Breast epithelium (tissue), 4 donors: Measurements from ENCODE around the gene MAPT. TPM values are rescaled to one million over a fixed set of nuclear protein-coding genes. Genes with fewer than 3 reads are reported as not detected.
"Not testable (repeated sequence)": the region's sequence is repeated elsewhere in the genome, so short reads cannot be mapped to it uniquely, and the experiment has no call there.

Experiments used
- DNase-seq, 2 donors: peaks; one replicate each; pipeline ENCODE4 v3.0.0-alpha.2; 2019; ENCODE audit warnings: low spot score in 2 of 2
- H3K27ac ChIP-seq, 2 donors: fragments of 200-600 bp; sonication (generic) in 1 of 2; one replicate each; pipeline ENCODE4 v1.5.1; 2016 to 2019; ENCODE audit warnings: mild to moderate bottlenecking in 1 of 2
- H3K27me3 ChIP-seq, 2 donors: fragments of 200-600 bp; sonication (generic) in 1 of 2; one replicate each; pipeline versions ENCODE4 v1.5.1 to v1.6.0; 2017 to 2019; ENCODE audit warnings: control low read depth in 1 of 2, mild to moderate bottlenecking in 1 of 2
- H3K36me3 ChIP-seq: fragments of 200-600 bp; one replicate; pipeline ENCODE4 v1.5.1; 2019
- H3K4me1 ChIP-seq, 2 donors: fragments of 200-600 bp; sonication (generic); one replicate each; pipeline ENCODE4 v1.5.1; 2016 to 2019; ENCODE audit warnings: control low read depth in 1 of 2
- H3K4me3 ChIP-seq, 3 donors: fragments of 200-600 bp; sonication (generic); 1 replicate in 2 of 3; 2 replicates in 1 of 3; pipeline ENCODE4 v1.5.1; 2016 to 2019; ENCODE audit warnings: mild to moderate bottlenecking in 3 of 3, moderate library complexity in 2 of 3
- H3K9me3 ChIP-seq, 2 donors: fragments of 200-600 bp; sonication (generic) in 1 of 2; one replicate each; pipeline ENCODE4 v1.5.1; 2016 to 2019; ENCODE audit warnings: control low read depth in 1 of 2
- POLR2A ChIP-seq: fragments of 450-650 bp; IDR thresholded peaks from one replicate; pipeline ENCODE4 v1.6.1; 2016; ENCODE audit warnings: antibody characterized with exemption, mild to moderate bottlenecking, moderate library complexity
- POLR2AphosphoS5 ChIP-seq, 3 donors: sonication (generic); formaldehyde crosslinking; IDR thresholded peaks; one replicate each; pipeline ENCODE4 v1.6.1; 2017; ENCODE audit warnings: antibody characterized with exemption in 3 of 3
- intact Hi-C: fragments of 100-400 bp; cut with DNase I; formaldehyde crosslinking; loops from one replicate; pipeline ENCODE4 v1.15.1; 2023; ENCODE audit warnings: low total_unique reads
- total RNA-seq, 3 donors: library from RNA; depleted of rRNA; stranded (reverse); fragments of >200 nt; gene quantifications; one replicate each; pipeline ENCODE4 v1.1.0, GENCODE V29; 2016
- TF ChIP-seq, protein P1 (sequence below), 3 donors: fragments of 450-650 bp; IDR thresholded peaks; one replicate each; pipeline ENCODE4 v1.5.1; 2016 to 2017; ENCODE audit warnings: antibody characterized with exemption in 3 of 3, mild to moderate bottlenecking in 3 of 3, moderate library complexity in 3 of 3

Gene MAPT
- total RNA-seq, 3 donors from 2014 or later = 9.9 to 15.1 (median 12.4) TPM

- no peak for DNase-seq
- Histone ChIP-seq H3K9me3 (no peaks in the 10 kb centered on the region), H3K4me1 (no peaks in the 10 kb centered on the region), H3K27me3 (no peaks in the 10 kb centered on the region), H3K27ac (no peak overlapping the region), H3K4me3 (no peak overlapping the region), H3K36me3 (no peaks in the 10 kb centered on the region)
- TF ChIP-seq POLR2AphosphoS5 (IDR thresholded peaks at IDR 0.05) (no peak), POLR2A (no peak)
- TF ChIP-seq, protein P1, sequence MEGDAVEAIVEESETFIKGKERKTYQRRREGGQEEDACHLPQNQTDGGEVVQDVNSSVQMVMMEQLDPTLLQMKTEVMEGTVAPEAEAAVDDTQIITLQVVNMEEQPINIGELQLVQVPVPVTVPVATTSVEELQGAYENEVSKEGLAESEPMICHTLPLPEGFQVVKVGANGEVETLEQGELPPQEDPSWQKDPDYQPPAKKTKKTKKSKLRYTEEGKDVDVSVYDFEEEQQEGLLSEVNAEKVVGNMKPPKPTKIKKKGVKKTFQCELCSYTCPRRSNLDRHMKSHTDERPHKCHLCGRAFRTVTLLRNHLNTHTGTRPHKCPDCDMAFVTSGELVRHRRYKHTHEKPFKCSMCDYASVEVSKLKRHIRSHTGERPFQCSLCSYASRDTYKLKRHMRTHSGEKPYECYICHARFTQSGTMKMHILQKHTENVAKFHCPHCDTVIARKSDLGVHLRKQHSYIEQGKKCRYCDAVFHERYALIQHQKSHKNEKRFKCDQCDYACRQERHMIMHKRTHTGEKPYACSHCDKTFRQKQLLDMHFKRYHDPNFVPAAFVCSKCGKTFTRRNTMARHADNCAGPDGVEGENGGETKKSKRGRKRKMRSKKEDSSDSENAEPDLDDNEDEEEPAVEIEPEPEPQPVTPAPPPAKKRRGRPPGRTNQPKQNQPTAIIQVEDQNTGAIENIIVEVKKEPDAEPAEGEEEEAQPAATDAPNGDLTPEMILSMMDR (IDR thresholded peaks at IDR 0.05) = no peak
- intact Hi-C loops = loop anchor here (5.0 to 10.0 kb wide), 2 partner anchors 103 to 1446 kb away; no protein-coding TSS in a partner anchor
Measured at GRCh38 chr17:45857977-45858708, 36.2 kb upstream of the MAPT start.

- no peak for DNase-seq
- TF ChIP-seq POLR2AphosphoS5 (IDR thresholded peaks at IDR 0.05) = no peak
- TF ChIP-seq, protein P1 (IDR thresholded peaks at IDR 0.05) = no peak
- TF ChIP-seq POLR2A = no peak
- intact Hi-C loops = no loop called here
- Histone ChIP-seq H3K36me3 (no peaks in the 10 kb centered on the region), H3K27me3 (no peaks in the 10 kb centered on the region), H3K9me3 (no peaks in the 10 kb centered on the region), H3K4me3 (no peak overlapping the region), H3K27ac (no peak overlapping the region), H3K4me1 (no peaks in the 10 kb centered on the region)
Measured at GRCh38 chr17:45861165-45861564, 33.2 kb upstream of the MAPT start.

DNA sequence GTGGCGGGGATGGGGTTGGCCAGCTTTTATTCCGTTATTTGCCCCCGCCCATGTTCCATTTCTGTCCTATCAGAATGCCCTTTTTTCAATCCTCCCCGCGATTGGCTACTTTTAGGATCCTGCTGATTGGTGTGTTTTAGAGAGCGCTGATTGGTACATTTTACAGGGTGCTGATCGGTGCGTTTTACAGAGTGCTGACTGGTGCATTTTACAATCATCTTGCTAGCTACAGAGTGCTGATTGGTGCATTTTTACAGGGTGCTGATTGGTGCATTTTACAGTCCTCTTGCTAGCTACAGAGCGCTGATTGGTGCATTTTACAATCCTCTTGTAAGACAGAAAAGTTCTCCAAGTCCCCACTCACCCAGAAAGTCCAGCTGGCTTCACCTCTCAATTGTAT, 32.2 kb upstream of the MAPT start:
- H3K9me3 ChIP-seq, H3K36me3 ChIP-seq, H3K4me3 ChIP-seq, intact Hi-C loops, H3K27ac ChIP-seq, DNase-seq, H3K27me3 ChIP-seq, H3K4me1 ChIP-seq: not testable (repeated sequence)

- H3K36me3 ChIP-seq = no peaks in the 10 kb centered on the region
- no peaks in the 10 kb centered on the region for H3K9me3 ChIP-seq
- H3K27me3 ChIP-seq = no peaks in the 10 kb centered on the region
- DNase-seq = no peak
- H3K4me3 ChIP-seq = no peak overlapping the region
- H3K4me1 ChIP-seq = no peaks in the 10 kb centered on the region
- intact Hi-C loops = no loop called here
- no peak overlapping the region for H3K27ac ChIP-seq
- TF ChIP-seq, protein P1 (IDR thresholded peaks at IDR 0.05) = no peak
- TF ChIP-seq POLR2A = no peak
- TF ChIP-seq POLR2AphosphoS5 (IDR thresholded peaks at IDR 0.05) = no peak
Measured at GRCh38 chr17:45863857-45864654, 30.3 kb upstream of the MAPT start.

DNA sequence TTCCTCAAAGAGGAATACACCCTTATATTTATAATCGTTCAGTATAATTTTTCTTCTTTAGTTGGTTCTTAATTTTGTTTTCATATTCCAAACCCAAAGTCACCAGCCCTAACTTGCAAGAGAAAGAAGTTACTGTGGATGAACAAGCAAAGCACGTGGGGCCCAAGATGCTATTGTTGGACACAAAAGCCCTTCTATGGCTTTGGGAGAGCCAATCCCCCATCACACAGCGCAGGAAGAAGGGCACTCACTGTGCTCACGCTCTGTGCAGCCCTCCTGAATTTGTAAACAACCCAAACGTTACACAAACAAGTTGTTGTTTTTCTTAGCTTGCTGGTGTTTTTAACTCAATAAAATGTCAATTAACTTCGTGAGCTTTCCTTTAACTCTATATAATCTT, 27.2 kb upstream of the MAPT start:
- Histone ChIP-seq H3K4me3 (no peak overlapping the region), H3K4me1 (no peaks in the 10 kb centered on the region), H3K27ac (no peak overlapping the region), H3K36me3 (no peaks in the 10 kb centered on the region), H3K27me3 (no peaks in the 10 kb centered on the region), H3K9me3 (no peaks in the 10 kb centered on the region)
- TF ChIP-seq, protein P1 (IDR thresholded peaks at IDR 0.05) = no peak
- TF ChIP-seq POLR2A (no peak), POLR2AphosphoS5 (IDR thresholded peaks at IDR 0.05) (no peak)
- no peak for DNase-seq
- intact Hi-C loops = no loop called here
